NCI-H2196 (cell line): ENCODE results near the gene SYT6.

Experiments
- DNase-seq: peaks from one replicate; lab custom pipeline; 2025; ENCODE audit not compliant: unreplicated experiment; lab: John Stamatoyannopoulos, UW

Gene SYT6

GRCh38 chr1:114122941-114123618, 30.6 kb downstream of the SYT6 start:
- no peak for DNase-seq

- no peak for DNase-seq
These were observed 35.2 kb downstream of the SYT6 start for GRCh38 chr1:114118351-114118990.

GRCh38 chr1:114117654-114118053, 36.0 kb downstream of the SYT6 start:
- no peak for DNase-seq

GRCh38 chr1:114116086-114116485, 37.6 kb downstream of the SYT6 start:
- DNase-seq: no peak

- DNase-seq: no peak
These were observed 39.2 kb downstream of the SYT6 start for GRCh38 chr1:114114185-114115094.

- DNase-seq: no peak
These were observed 40.1 kb downstream of the SYT6 start for GRCh38 chr1:114113411-114114184.

- DNase-seq: no peak
These were observed 40.9 kb downstream of the SYT6 start for GRCh38 chr1:114112775-114113174.

- DNase-seq: no peak
These were observed 41.7 kb downstream of the SYT6 start for GRCh38 chr1:114111731-114112641.

GRCh38 chr1:114109981-114110380, 43.7 kb downstream of the SYT6 start:
- no peak for DNase-seq

GRCh38 chr1:114108751-114109255, 44.9 kb downstream of the SYT6 start:
- DNase-seq: no peak

- DNase-seq: no peak
These were observed 45.9 kb downstream of the SYT6 start for GRCh38 chr1:114107474-114108435.

GRCh38 chr1:114105421-114105979, 48.2 kb downstream of the SYT6 start:
- DNase-seq: no peak

GRCh38 chr1:114104949-114105348, 48.7 kb downstream of the SYT6 start:
- DNase-seq: no peak

- DNase-seq: no peak
These were observed 49.7 kb downstream of the SYT6 start for GRCh38 chr1:114103992-114104391.

GRCh38 chr1:114102136-114102535, 51.5 kb downstream of the SYT6 start:
- DNase-seq: no peak

- DNase-seq: no peak
These were observed 53.5 kb downstream of the SYT6 start for GRCh38 chr1:114100148-114100547.

GRCh38 chr1:114099268-114099667, 54.4 kb downstream of the SYT6 start:
- no peak for DNase-seq

GRCh38 chr1:114097109-114097508, 56.6 kb downstream of the SYT6 start:
- DNase-seq: no peak
